Measurements from ENCODE around the gene GPRC5B. TPM values are rescaled to one million over a fixed set of nuclear protein-coding genes. Genes with fewer than 3 reads are reported as not detected.

GPRC5B gene
- total RNA-seq, 1 experiment from 2014 or later, result 7.6 TPM

DNA sequence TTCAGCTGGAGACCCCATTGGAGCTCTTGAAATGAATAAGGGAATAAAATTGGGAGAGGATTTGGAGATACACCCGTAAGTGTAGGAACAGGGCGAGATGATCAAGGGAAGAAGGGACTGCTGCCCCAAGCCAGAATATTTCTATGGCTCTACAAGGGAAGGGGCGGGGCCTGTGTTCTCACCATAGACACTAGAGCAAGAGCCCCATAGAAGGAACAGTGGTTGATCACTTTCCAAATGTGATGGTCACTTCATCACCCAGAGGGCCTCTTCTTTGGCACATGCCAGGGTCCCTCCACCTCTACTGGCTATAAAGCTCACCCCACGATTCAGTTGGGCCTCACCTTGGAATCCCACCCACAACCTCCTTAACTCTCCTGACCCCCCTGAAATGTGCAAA, 25.0 kb downstream of the GPRC5B start:
- POLR2A ChIA-PET, result no interaction called here
- Histone ChIP-seq H3K9me3 (no peaks in the 10 kb centered on the region), H3K4me3 (ENCODE audit: low read depth, low read length) (no peak overlapping the region), H3K27me3 (replicated peaks; ENCODE audit: control insufficient read depth, insufficient read depth, low read length) (no peaks in the 10 kb centered on the region), H3K36me3 (ENCODE audit: control insufficient read depth, insufficient read depth, low read length) (no peaks in the 10 kb centered on the region), H3K4me1 (no peaks in the 10 kb centered on the region)
- no peak overlapping the region for H3K4me3 Mint-ChIP-seq (ENCODE audit: unreplicated experiment)
- peaks cover 6% of the 10 kb centered on the region for H3K36me3 Mint-ChIP-seq (ENCODE audit: insufficient read depth, unreplicated experiment)
- DNase-seq, result no peak
- TF ChIP-seq, protein P1, sequence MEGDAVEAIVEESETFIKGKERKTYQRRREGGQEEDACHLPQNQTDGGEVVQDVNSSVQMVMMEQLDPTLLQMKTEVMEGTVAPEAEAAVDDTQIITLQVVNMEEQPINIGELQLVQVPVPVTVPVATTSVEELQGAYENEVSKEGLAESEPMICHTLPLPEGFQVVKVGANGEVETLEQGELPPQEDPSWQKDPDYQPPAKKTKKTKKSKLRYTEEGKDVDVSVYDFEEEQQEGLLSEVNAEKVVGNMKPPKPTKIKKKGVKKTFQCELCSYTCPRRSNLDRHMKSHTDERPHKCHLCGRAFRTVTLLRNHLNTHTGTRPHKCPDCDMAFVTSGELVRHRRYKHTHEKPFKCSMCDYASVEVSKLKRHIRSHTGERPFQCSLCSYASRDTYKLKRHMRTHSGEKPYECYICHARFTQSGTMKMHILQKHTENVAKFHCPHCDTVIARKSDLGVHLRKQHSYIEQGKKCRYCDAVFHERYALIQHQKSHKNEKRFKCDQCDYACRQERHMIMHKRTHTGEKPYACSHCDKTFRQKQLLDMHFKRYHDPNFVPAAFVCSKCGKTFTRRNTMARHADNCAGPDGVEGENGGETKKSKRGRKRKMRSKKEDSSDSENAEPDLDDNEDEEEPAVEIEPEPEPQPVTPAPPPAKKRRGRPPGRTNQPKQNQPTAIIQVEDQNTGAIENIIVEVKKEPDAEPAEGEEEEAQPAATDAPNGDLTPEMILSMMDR (IDR thresholded peaks at IDR 0.05; ENCODE audit: insufficient read depth in 1 of 2, low read depth in 1 of 2, low read length in 1 of 2, severe bottlenecking in 1 of 2, unreplicated experiment in 1 of 2), result no peak
- CTCF ChIA-PET, result no interaction called here
- no peaks in the 10 kb centered on the region for H3K27me3 Mint-ChIP-seq (ENCODE audit: insufficient read depth, unreplicated experiment)
- no peaks in the 10 kb centered on the region for H3K4me1 Mint-ChIP-seq (ENCODE audit: low read depth, unreplicated experiment)
- no peak overlapping the region for H3K27ac Mint-ChIP-seq (ENCODE audit: unreplicated experiment)
- no peaks in the 10 kb centered on the region for H3K9me3 Mint-ChIP-seq (ENCODE audit: unreplicated experiment)
- intact Hi-C loops (cut with micrococcal nuclease; ENCODE audit: unreplicated experiment), result no loop called here
- no TSS peak for BruUV-seq (replicated peaks)

DNA sequence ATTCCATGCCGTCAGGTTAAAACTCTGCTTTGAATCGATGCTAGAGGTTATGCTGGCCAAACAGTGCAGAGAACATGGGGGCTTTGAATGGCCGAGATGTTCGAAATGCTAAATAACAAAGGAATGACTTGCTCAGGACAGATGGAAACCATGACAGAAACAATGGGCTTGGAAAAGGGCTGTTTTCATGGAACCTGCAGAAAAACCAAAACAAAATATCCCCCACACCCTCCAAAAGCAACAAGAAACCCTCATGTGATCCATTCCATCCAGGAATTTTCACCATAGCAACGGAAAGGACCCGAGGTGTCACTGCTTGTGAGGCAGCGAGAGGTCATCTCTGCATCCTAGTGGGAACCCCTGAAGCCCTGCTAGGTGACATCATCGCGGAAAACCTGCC, 25.5 kb downstream of the GPRC5B start:
- Histone ChIP-seq H3K4me3 (ENCODE audit: low read depth, low read length) (no peak overlapping the region), H3K36me3 (ENCODE audit: control insufficient read depth, insufficient read depth, low read length) (no peaks in the 10 kb centered on the region), H3K27me3 (replicated peaks; ENCODE audit: control insufficient read depth, insufficient read depth, low read length) (no peaks in the 10 kb centered on the region), H3K4me1 (no peaks in the 10 kb centered on the region), H3K9me3 (no peaks in the 10 kb centered on the region)
- Mint-ChIP-seq H3K27ac (ENCODE audit: unreplicated experiment) (no peak overlapping the region), H3K27me3 (ENCODE audit: insufficient read depth, unreplicated experiment) (no peaks in the 10 kb centered on the region), H3K9me3 (ENCODE audit: unreplicated experiment) (no peaks in the 10 kb centered on the region), H3K4me3 (ENCODE audit: unreplicated experiment) (no peak overlapping the region), H3K4me1 (ENCODE audit: low read depth, unreplicated experiment) (no peaks in the 10 kb centered on the region), H3K36me3 (ENCODE audit: insufficient read depth, unreplicated experiment) (peaks cover 6% of the 10 kb centered on the region)
- intact Hi-C loops (cut with micrococcal nuclease; ENCODE audit: unreplicated experiment), result no loop called here
- ChIA-PET POLR2A (no interaction called here), CTCF (no interaction called here)
- BruUV-seq (replicated peaks), result no TSS peak
- TF ChIP-seq, protein P1 (IDR thresholded peaks at IDR 0.05; ENCODE audit: insufficient read depth in 1 of 2, low read depth in 1 of 2, low read length in 1 of 2, severe bottlenecking in 1 of 2, unreplicated experiment in 1 of 2), result no peak
- DNase-seq, result no peak

DNA sequence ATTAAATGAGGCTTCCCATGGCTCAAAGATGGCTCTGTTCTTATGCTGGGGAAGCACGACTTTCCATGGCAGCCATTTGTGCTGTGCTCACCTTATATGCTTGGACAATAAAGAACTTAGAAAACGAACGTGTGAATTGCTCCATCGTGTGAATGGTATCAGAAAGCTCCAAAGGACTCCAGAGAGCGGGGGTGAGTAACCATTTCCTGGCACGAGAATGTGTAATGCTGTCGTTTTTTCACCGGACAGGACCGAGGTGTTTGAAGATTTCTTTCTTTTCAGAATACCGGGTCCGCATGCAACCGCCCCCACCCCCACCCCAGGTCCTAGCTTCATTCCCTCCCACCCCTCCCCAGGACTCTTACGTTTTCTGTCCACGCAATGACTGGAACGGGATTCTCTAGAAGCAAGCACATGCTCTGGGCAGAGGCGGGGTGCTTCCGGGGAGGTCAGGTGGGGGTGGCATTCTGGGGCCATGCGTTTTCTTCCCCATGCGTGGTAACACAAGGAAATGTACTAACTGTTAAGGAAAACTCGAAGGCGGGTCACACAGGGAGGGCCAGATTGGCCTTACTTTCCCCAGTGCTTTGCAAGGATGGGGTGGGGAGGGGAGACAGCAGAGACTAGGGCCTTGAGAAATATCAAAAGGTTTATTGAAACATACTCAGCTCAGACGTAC, 26.2 kb downstream of the GPRC5B start:
- H3K27ac Mint-ChIP-seq (ENCODE audit: unreplicated experiment), result no peak overlapping the region

More for the DNA sequence above, 26.2 kb downstream of the GPRC5B start:
- Mint-ChIP-seq H3K27me3 (ENCODE audit: insufficient read depth, unreplicated experiment) (no peaks in the 10 kb centered on the region), H3K36me3 (ENCODE audit: insufficient read depth, unreplicated experiment) (peaks cover 6% of the 10 kb centered on the region), H3K4me3 (ENCODE audit: unreplicated experiment) (no peak overlapping the region), H3K9me3 (ENCODE audit: unreplicated experiment) (no peaks in the 10 kb centered on the region), H3K4me1 (ENCODE audit: low read depth, unreplicated experiment) (no peaks in the 10 kb centered on the region)
- no peak overlapping the region for H3K4me3 ChIP-seq (ENCODE audit: low read depth, low read length)
- no peak for DNase-seq
- ChIA-PET POLR2A (no interaction called here), CTCF (no interaction called here)
- no peaks in the 10 kb centered on the region for H3K9me3 ChIP-seq
- H3K4me1 ChIP-seq, result no peaks in the 10 kb centered on the region
- no peaks in the 10 kb centered on the region for H3K36me3 ChIP-seq (ENCODE audit: control insufficient read depth, insufficient read depth, low read length)
- TF ChIP-seq, protein P1 (IDR thresholded peaks at IDR 0.05; ENCODE audit: insufficient read depth in 1 of 2, low read depth in 1 of 2, low read length in 1 of 2, severe bottlenecking in 1 of 2, unreplicated experiment in 1 of 2), result no peak
- intact Hi-C loops (cut with micrococcal nuclease; ENCODE audit: unreplicated experiment), result no loop called here
- no peaks in the 10 kb centered on the region for H3K27me3 ChIP-seq (replicated peaks; ENCODE audit: control insufficient read depth, insufficient read depth, low read length)
- no TSS peak for BruUV-seq (replicated peaks)
